Hepatocyte (in vitro differentiated cells): Measurements from ENCODE around the gene C5orf58. TPM values are rescaled to one million over a fixed set of nuclear protein-coding genes. Genes with fewer than 3 reads are reported as not detected.

Source experiments
- DNase-seq: peaks from one replicate; pipeline ENCODE4 v3.0.0-alpha.2; 2016; ENCODE audit warnings: low spot score
- H2AFZ ChIP-seq: fragments of 200-600 bp; sonication (generic); 2 replicates; pipeline ENCODE4 v1.6.0; 2016; ENCODE audit warnings: antibody characterized with exemption, mild to moderate bottlenecking
- H3K27ac ChIP-seq: fragments of 200-600 bp; sonication (generic); 2 replicates; pipeline ENCODE4 v1.5.1; 2016; ENCODE audit warnings: mild to moderate bottlenecking
- H3K27me3 ChIP-seq: fragments of 200-600 bp; sonication (generic); 2 replicates; pipeline ENCODE4 v1.6.1; 2016
- H3K36me3 ChIP-seq: fragments of 200-600 bp; sonication (generic); replicated peaks from 2 replicates; pipeline ENCODE4 v1.5.1; 2016; ENCODE audit warnings: low read depth; ENCODE audit not compliant: insufficient read depth
- H3K4me1 ChIP-seq: fragments of 200-600 bp; sonication (generic); 2 replicates; pipeline ENCODE4 v1.5.1; 2016; ENCODE audit warnings: mild to moderate bottlenecking, moderate library complexity; ENCODE audit not compliant: insufficient read depth
- H3K4me2 ChIP-seq: fragments of 200-600 bp; sonication (generic); 2 replicates; pipeline ENCODE4 v1.6.0; 2016
- H3K4me3 ChIP-seq: fragments of 200-600 bp; sonication (generic); 2 replicates; pipeline ENCODE4 v1.5.1; 2016; ENCODE audit warnings: mild to moderate bottlenecking
- H3K79me2 ChIP-seq: fragments of 200-600 bp; sonication (generic); 2 replicates; pipeline ENCODE4 v1.6.0; 2017; ENCODE audit warnings: mild to moderate bottlenecking
- H3K9me2 ChIP-seq: fragments of 200-600 bp; sonication (generic); replicated peaks from 2 replicates; pipeline ENCODE4 v1.6.0; 2017; ENCODE audit warnings: mild to moderate bottlenecking; ENCODE audit not compliant: insufficient read depth
- H3K9me3 ChIP-seq: fragments of 200-600 bp; sonication (generic); 2 replicates; pipeline ENCODE4 v1.5.1; 2016; ENCODE audit warnings: low read depth, mild to moderate bottlenecking
- H4K20me1 ChIP-seq: fragments of 200-600 bp; sonication (generic); 2 replicates; pipeline ENCODE4 v1.6.0; 2016; ENCODE audit warnings: mild to moderate bottlenecking; ENCODE audit not compliant: insufficient read depth, poor library complexity, severe bottlenecking
- EZH2 ChIP-seq: fragments of 200-600 bp; sonication (generic); IDR thresholded peaks from 2 replicates; pipeline ENCODE4 v1.6.1; 2016; ENCODE audit warnings: antibody characterized with exemption, mild to moderate bottlenecking, borderline replicate concordance
- EZH2phosphoT487 ChIP-seq: fragments of 200-600 bp; sonication (generic); IDR thresholded peaks from one replicate; pipeline ENCODE4 v1.6.1; 2018; ENCODE audit warnings: antibody characterized with exemption, mild to moderate bottlenecking, low read depth, moderate library complexity; ENCODE audit not compliant: unreplicated experiment, severe bottlenecking
- WGBS: methylation state at CpG from one replicate; pipeline ENCODE4 v1.1.6; 2016; ENCODE audit warnings: low lambda C conversion rate; ENCODE audit errors: missing lambda C conversion rate; 5-methylcytosine and 5-hydroxymethylcytosine counted together
- polyA plus RNA-seq: library from polyadenylated mRNA; unstranded; fragments of >200 nt; fragmentation: Nextera tagmentation; extraction: Ambion mirVana; gene quantifications from 2 replicates; pipeline ENCODE4 v1.2.1, GENCODE V29; 2016
- total RNA-seq: library from RNA; depleted of rRNA; stranded (reverse); fragments of >200 nt; gene quantifications from 2 replicates; pipeline ENCODE4 v1.2.3, GENCODE V29; 2014
- TF ChIP-seq, protein P1 (sequence below): fragments of 200-600 bp; sonication (generic); IDR thresholded peaks from 2 replicates; pipeline ENCODE4 v1.5.1; 2016; ENCODE audit warnings: antibody characterized with exemption, mild to moderate bottlenecking; ENCODE audit not compliant: poor library complexity

C5orf58 gene
- total and polyA plus RNA-seq, 2 experiments from 2014 or later: 0.58 TPM; not detected in 1

DNA sequence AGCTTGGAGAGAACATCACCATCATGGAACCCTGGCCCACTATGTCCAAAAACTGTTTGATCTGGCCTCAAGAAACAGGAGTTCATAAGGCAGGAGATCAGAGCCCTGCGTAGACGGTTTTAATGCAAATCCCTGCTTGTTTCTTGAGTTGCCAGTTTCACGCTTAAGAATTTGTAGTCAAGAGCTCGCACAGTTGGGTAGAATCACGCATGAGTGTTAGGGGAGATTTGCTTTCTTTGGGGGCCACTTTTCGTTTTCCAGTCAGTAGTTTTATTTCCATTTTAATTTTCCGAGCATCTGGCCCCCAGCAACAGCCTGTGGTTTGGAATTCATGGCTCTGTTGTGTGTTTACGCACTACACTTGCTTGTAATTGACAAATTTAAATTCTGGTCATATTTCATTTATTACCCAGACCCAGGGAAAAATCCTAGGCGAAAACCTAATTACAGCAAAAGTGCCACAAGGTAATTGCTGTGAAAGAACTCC lies 6.6 kb upstream of the C5orf58 start:
- no peak for TF ChIP-seq EZH2
- Histone ChIP-seq H4K20me1 (no peaks in the 10 kb centered on the region), H3K9me3 (no peaks in the 10 kb centered on the region), H3K27ac (no peak overlapping the region), H3K79me2 (no peaks in the 10 kb centered on the region), H3K9me2 (no peaks in the 10 kb centered on the region), H3K4me2 (no peak overlapping the region), H3K4me1 (peaks cover under 1% of the 10 kb centered on the region), H3K27me3 (peaks cover 7% of the 10 kb centered on the region), H2AFZ (no peak overlapping the region), H3K36me3 (no peaks in the 10 kb centered on the region), H3K4me3 (no peak overlapping the region)
- WGBS: 66% methylated on average over 9 of the region's 9 CpGs
- no peak for DNase-seq

DNA sequence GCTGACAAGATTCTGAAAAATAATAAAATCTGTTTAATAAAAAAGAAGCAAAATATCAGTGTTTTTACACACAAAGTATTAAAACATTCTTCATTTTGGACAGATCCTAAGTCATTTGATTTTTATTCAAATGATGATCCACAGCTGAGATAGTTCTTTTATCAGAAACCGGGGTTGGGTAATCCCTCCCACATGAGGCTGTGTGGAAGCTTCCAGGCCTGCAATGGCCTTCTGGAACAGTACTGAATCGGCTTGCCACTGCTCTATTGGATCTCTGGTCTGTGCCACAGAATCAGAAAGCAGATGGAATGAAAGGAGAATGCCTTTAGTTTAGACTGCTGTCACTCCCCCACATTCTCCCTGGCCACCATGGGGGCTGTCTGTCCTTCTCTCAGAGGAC lies 6.1 kb upstream of the C5orf58 start:
- H3K9me3 ChIP-seq: no peaks in the 10 kb centered on the region
- WGBS: 59% methylated on average over 2 of the region's 2 CpGs
- no peak for DNase-seq
- no peak overlapping the region for H2AFZ ChIP-seq
- H4K20me1 ChIP-seq: no peaks in the 10 kb centered on the region
- H3K79me2 ChIP-seq: no peaks in the 10 kb centered on the region
- H3K27me3 ChIP-seq: peaks cover 7% of the 10 kb centered on the region
- H3K9me2 ChIP-seq: no peaks in the 10 kb centered on the region
- no peak overlapping the region for H3K4me2 ChIP-seq
- H3K4me3 ChIP-seq: no peak overlapping the region
- no peak overlapping the region for H3K27ac ChIP-seq
- H3K36me3 ChIP-seq: no peaks in the 10 kb centered on the region
- TF ChIP-seq, protein P1, sequence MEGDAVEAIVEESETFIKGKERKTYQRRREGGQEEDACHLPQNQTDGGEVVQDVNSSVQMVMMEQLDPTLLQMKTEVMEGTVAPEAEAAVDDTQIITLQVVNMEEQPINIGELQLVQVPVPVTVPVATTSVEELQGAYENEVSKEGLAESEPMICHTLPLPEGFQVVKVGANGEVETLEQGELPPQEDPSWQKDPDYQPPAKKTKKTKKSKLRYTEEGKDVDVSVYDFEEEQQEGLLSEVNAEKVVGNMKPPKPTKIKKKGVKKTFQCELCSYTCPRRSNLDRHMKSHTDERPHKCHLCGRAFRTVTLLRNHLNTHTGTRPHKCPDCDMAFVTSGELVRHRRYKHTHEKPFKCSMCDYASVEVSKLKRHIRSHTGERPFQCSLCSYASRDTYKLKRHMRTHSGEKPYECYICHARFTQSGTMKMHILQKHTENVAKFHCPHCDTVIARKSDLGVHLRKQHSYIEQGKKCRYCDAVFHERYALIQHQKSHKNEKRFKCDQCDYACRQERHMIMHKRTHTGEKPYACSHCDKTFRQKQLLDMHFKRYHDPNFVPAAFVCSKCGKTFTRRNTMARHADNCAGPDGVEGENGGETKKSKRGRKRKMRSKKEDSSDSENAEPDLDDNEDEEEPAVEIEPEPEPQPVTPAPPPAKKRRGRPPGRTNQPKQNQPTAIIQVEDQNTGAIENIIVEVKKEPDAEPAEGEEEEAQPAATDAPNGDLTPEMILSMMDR: no peak
- TF ChIP-seq EZH2phosphoT487: no peak
- no peak for TF ChIP-seq EZH2
- no peaks in the 10 kb centered on the region for H3K4me1 ChIP-seq

- Histone ChIP-seq H3K79me2 (no peaks in the 10 kb centered on the region), H3K4me1 (no peaks in the 10 kb centered on the region), H3K4me3 (no peak overlapping the region), H3K27me3 (peaks cover 9% of the 10 kb centered on the region), H3K36me3 (no peaks in the 10 kb centered on the region), H2AFZ (no peak overlapping the region), H3K9me2 (no peaks in the 10 kb centered on the region), H3K4me2 (no peak overlapping the region), H4K20me1 (no peaks in the 10 kb centered on the region), H3K27ac (no peak overlapping the region), H3K9me3 (no peaks in the 10 kb centered on the region)
- TF ChIP-seq EZH2phosphoT487: no peak
- TF ChIP-seq, protein P1: no peak
- no peak for TF ChIP-seq EZH2
- no peak for DNase-seq
- WGBS: 79% methylated on average over 6 of the region's 6 CpGs
These were observed 3.9 kb upstream of the C5orf58 start for GRCh38 chr5:170228762-170229435.

DNA sequence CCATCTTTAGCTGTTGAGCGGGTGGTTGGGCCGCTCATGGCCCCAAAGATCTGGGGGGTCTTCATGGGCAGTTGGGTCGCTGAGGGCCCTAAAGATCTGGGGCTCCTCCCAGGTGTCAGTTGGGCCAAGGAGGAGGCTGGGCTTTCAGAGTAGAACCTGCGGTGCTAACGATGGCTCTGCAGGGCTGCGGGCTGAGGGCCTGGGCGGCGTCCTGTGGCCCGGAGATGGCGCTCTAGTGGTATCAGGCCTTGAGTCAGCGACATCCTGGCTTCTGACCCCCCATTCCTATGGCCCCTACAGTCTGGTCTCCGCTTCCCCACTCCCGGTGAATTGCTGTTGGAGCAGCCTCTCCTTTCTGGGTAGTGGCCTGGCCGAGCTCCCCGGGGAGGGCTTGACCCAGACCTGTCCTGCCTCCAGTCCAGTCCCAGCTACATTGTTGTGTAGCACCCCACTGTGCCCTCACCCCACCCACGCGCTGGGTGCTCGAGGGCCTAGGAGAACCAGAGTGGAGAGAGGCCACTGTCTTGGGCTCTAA lies 640 bp downstream of the C5orf58 start:
- Histone ChIP-seq H3K27me3 (peaks cover 13% of the 10 kb centered on the region), H3K4me2 (no peak overlapping the region)

More for the DNA sequence above, 640 bp downstream of the C5orf58 start:
- no peaks in the 10 kb centered on the region for H3K4me1 ChIP-seq
- H3K4me3 ChIP-seq: no peak overlapping the region
- WGBS: 97% methylated on average over 18 of the region's 18 CpGs
- no peaks in the 10 kb centered on the region for H4K20me1 ChIP-seq
- no peak for TF ChIP-seq EZH2phosphoT487
- no peak for TF ChIP-seq EZH2
- TF ChIP-seq, protein P1: no peak
- H3K27ac ChIP-seq: no peak overlapping the region
- H3K36me3 ChIP-seq: no peaks in the 10 kb centered on the region
- no peak for DNase-seq
- no peaks in the 10 kb centered on the region for H3K9me3 ChIP-seq
- no peaks in the 10 kb centered on the region for H3K9me2 ChIP-seq
- no peaks in the 10 kb centered on the region for H3K79me2 ChIP-seq
- H2AFZ ChIP-seq: no peak overlapping the region
